Neural cell (in vitro differentiated cells): ENCODE measurements around the gene ZNF532. TPM values are rescaled to one million over a fixed set of nuclear protein-coding genes. Genes with fewer than 3 reads are reported as not detected.

Experiments used
- H2AFZ ChIP-seq: fragments of 200-600, 300-800 bp; sonication (generic), shearing (Covaris generic); 2 replicates; pipeline ENCODE4 v1.6.0; 2014; ENCODE audit warnings: low read depth, mild to moderate bottlenecking, antibody characterized with exemption, low read length, moderate library complexity
- H3F3A ChIP-seq: fragments of 200-600 bp; shearing (Covaris generic); 2 replicates; pipeline ENCODE4 v1.6.1; 2016; ENCODE audit warnings: mild to moderate bottlenecking, moderate library complexity, mixed read lengths, antibody characterized with exemption, low read length; ENCODE audit not compliant: insufficient read depth, poor library complexity, severe bottlenecking
- H3K27ac ChIP-seq: fragments of 200-600, 300-800 bp; sonication (generic), shearing (Covaris generic); 2 replicates; pipeline ENCODE4 v1.5.1; 2014; ENCODE audit warnings: mild to moderate bottlenecking, low read length, moderate library complexity
- H3K27me3 ChIP-seq: fragments of 300-800, 200-600 bp; sonication (generic), shearing (Covaris generic); 2 replicates; pipeline ENCODE4 v1.6.0; 2014; ENCODE audit warnings: mild to moderate bottlenecking, low read depth, low read length, moderate library complexity; ENCODE audit not compliant: insufficient read depth
- H3K36me3 ChIP-seq: fragments of 300-800, 200-600 bp; sonication (generic), shearing (Covaris generic); 2 replicates; pipeline ENCODE4 v1.5.1; 2014; ENCODE audit warnings: mild to moderate bottlenecking, antibody characterized with exemption, low read length, moderate library complexity; ENCODE audit not compliant: insufficient read depth
- H3K4me2 ChIP-seq: fragments of 300-800, 200-600 bp; sonication (generic), shearing (Covaris generic); 2 replicates; pipeline ENCODE4 v1.6.0; 2014; ENCODE audit warnings: mild to moderate bottlenecking, low read length
- H3K4me3 ChIP-seq: fragments of 300-800, 200-600 bp; sonication (generic), shearing (Covaris generic); 2 replicates; pipeline ENCODE4 v1.5.1; 2014; ENCODE audit warnings: mild to moderate bottlenecking, low read length, moderate library complexity
- H3K79me2 ChIP-seq: fragments of 200-600 bp; shearing (Covaris generic); replicated peaks from 2 replicates; pipeline ENCODE4 v1.6.0; 2014; ENCODE audit warnings: mild to moderate bottlenecking, low read length, moderate library complexity; ENCODE audit not compliant: insufficient read depth
- H3K9ac ChIP-seq: fragments of 300-800, 200-600 bp; sonication (generic), shearing (Covaris generic); 2 replicates; pipeline ENCODE4 v1.6.1; 2016; ENCODE audit warnings: mild to moderate bottlenecking, low read length, mixed read lengths
- H3K9me2 ChIP-seq: fragments of 200-600 bp; shearing (Covaris generic); 2 replicates; pipeline ENCODE4 v1.6.1; 2016; ENCODE audit warnings: mild to moderate bottlenecking, low read length, mixed read lengths; ENCODE audit not compliant: insufficient read depth
- H3K9me3 ChIP-seq: fragments of 200-600, 300-800 bp; sonication (generic), shearing (Covaris generic); 2 replicates; pipeline ENCODE4 v1.6.1; 2016; ENCODE audit warnings: mild to moderate bottlenecking, mixed run types, low read length, moderate library complexity, mixed read lengths
- H4K20me1 ChIP-seq: fragments of 200-600 bp; shearing (Covaris generic); 2 replicates; pipeline ENCODE4 v1.6.1; 2016; ENCODE audit warnings: mild to moderate bottlenecking, mixed run types; ENCODE audit not compliant: insufficient read depth
- EP300 ChIP-seq: fragments of 450-650 bp; conservative IDR thresholded peaks from 2 replicates; pipeline ENCODE4 v1.6.1; 2014; ENCODE audit warnings: antibody characterized with exemption, mild to moderate bottlenecking, moderate library complexity; ENCODE audit not compliant: poor library complexity, severe bottlenecking
- EZH2 ChIP-seq: fragments of 200-600, 300-800 bp; shearing (Covaris generic), sonication (generic); IDR thresholded peaks from 2 replicates; pipeline ENCODE4 v1.6.1; 2014; ENCODE audit warnings: antibody characterized with exemption, low read length, borderline replicate concordance, mild to moderate bottlenecking; ENCODE audit not compliant: insufficient read depth, poor library complexity, severe bottlenecking
- MXI1 ChIP-seq: fragments of 450-650 bp; conservative IDR thresholded peaks from 2 replicates; pipeline ENCODE4 v1.6.1; 2014; ENCODE audit warnings: antibody characterized with exemption, mild to moderate bottlenecking; ENCODE audit not compliant: poor library complexity, severe bottlenecking
- POLR2AphosphoS5 ChIP-seq: IDR thresholded peaks from 2 replicates; pipeline ENCODE4 v1.6.1; 2012
- RAD21 ChIP-seq: fragments of 450-650 bp; conservative IDR thresholded peaks from 2 replicates; pipeline ENCODE4 v1.6.1; 2014; ENCODE audit warnings: antibody characterized with exemption, mild to moderate bottlenecking, moderate library complexity
- SMC3 ChIP-seq: fragments of 450-650 bp; conservative IDR thresholded peaks from 2 replicates; pipeline ENCODE4 v1.6.1; 2014; ENCODE audit warnings: antibody characterized with exemption, mild to moderate bottlenecking, moderate library complexity; ENCODE audit not compliant: poor library complexity
- TAF1 ChIP-seq: IDR thresholded peaks from 2 replicates; pipeline ENCODE4 v1.6.1; 2012; ENCODE audit warnings: low read depth
- polyA plus RNA-seq: library from polyadenylated mRNA; depleted of rRNA; stranded (reverse); fragments of >200 nt; gene quantifications from 2 replicates; pipeline ENCODE4 v1.2.3, GENCODE V29; 2014
- TF ChIP-seq, protein P1 (sequence below): fragments of 450-650 bp; IDR thresholded peaks from 2 replicates; pipeline ENCODE4 v1.5.1; 2014; ENCODE audit warnings: antibody characterized with exemption, mild to moderate bottlenecking, moderate library complexity; ENCODE audit not compliant: poor library complexity, severe bottlenecking
- TF ChIP-seq, protein P2 (sequence below): IDR thresholded peaks from 2 replicates; pipeline ENCODE4 v1.6.1; 2012; ENCODE audit warnings: borderline replicate concordance

The ZNF532 gene
- polyA plus RNA-seq, 1 donor from 2014 or later: 119 TPM

- TF ChIP-seq SMC3 (no peak), POLR2AphosphoS5 (no peak), MXI1 (no peak), TAF1 (no peak), EP300 (no peak), EZH2 (no peak), RAD21 (no peak)
- TF ChIP-seq, protein P1, sequence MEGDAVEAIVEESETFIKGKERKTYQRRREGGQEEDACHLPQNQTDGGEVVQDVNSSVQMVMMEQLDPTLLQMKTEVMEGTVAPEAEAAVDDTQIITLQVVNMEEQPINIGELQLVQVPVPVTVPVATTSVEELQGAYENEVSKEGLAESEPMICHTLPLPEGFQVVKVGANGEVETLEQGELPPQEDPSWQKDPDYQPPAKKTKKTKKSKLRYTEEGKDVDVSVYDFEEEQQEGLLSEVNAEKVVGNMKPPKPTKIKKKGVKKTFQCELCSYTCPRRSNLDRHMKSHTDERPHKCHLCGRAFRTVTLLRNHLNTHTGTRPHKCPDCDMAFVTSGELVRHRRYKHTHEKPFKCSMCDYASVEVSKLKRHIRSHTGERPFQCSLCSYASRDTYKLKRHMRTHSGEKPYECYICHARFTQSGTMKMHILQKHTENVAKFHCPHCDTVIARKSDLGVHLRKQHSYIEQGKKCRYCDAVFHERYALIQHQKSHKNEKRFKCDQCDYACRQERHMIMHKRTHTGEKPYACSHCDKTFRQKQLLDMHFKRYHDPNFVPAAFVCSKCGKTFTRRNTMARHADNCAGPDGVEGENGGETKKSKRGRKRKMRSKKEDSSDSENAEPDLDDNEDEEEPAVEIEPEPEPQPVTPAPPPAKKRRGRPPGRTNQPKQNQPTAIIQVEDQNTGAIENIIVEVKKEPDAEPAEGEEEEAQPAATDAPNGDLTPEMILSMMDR: no peak
- TF ChIP-seq, protein P2, sequence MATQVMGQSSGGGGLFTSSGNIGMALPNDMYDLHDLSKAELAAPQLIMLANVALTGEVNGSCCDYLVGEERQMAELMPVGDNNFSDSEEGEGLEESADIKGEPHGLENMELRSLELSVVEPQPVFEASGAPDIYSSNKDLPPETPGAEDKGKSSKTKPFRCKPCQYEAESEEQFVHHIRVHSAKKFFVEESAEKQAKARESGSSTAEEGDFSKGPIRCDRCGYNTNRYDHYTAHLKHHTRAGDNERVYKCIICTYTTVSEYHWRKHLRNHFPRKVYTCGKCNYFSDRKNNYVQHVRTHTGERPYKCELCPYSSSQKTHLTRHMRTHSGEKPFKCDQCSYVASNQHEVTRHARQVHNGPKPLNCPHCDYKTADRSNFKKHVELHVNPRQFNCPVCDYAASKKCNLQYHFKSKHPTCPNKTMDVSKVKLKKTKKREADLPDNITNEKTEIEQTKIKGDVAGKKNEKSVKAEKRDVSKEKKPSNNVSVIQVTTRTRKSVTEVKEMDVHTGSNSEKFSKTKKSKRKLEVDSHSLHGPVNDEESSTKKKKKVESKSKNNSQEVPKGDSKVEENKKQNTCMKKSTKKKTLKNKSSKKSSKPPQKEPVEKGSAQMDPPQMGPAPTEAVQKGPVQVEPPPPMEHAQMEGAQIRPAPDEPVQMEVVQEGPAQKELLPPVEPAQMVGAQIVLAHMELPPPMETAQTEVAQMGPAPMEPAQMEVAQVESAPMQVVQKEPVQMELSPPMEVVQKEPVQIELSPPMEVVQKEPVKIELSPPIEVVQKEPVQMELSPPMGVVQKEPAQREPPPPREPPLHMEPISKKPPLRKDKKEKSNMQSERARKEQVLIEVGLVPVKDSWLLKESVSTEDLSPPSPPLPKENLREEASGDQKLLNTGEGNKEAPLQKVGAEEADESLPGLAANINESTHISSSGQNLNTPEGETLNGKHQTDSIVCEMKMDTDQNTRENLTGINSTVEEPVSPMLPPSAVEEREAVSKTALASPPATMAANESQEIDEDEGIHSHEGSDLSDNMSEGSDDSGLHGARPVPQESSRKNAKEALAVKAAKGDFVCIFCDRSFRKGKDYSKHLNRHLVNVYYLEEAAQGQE: no peak
- Histone ChIP-seq H3K9me2 (no peaks in the 10 kb centered on the region), H2AFZ (no peak overlapping the region), H3K27ac (no peak overlapping the region), H3K4me2 (no peak overlapping the region), H3K4me3 (no peak overlapping the region), H3K79me2 (peaks cover 99% of the 10 kb centered on the region), H3K9ac (no peak overlapping the region), H3K9me3 (no peaks in the 10 kb centered on the region), H4K20me1 (peaks cover 24% of the 10 kb centered on the region), H3K36me3 (no peaks in the 10 kb centered on the region), H3K27me3 (no peaks in the 10 kb centered on the region), H3F3A (no peaks in the 10 kb centered on the region)
Observed at GRCh38 chr18:58896268-58896667, 31.6 kb downstream of the ZNF532 start.

DNA sequence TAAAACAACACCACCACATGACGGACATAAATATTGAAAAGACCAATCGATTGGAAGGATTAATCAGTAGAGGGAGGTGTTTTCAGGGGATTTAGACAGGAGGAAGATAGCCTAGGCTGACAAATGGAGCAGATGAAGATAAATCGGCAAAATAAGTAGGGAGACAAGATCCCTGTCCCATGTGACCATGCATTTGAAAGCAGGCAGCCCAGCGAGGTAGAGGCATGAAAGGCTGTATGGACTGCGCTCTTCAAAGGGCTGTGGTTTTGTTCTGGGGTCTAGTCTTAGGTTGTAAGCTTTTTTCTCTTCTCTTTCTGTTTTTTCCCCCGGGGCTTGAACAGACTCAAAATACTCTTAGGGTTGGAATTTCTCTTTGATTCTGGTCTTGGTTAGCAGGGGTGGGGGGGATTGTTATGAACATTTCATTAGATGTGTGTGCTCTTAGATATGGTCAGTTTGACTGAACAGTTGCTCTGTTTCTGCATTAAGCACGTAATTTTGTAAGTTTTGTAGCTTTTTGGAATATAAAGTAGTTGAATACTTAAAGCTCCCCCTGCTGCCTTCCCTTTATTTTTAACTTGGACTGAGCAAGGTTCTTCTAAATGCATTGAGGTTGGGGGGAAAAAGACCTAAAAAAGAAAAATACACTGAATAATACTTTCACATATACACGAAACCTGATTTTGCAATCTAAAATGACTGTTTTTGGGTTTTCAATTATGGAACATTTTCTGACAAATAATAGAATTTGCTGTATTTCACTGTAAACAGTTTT, 32.2 kb downstream of the ZNF532 start:
- Histone ChIP-seq H3K4me2 (no peak overlapping the region), H3K9me3 (no peaks in the 10 kb centered on the region), H3K79me2 (peaks cover 99% of the 10 kb centered on the region), H3K9ac (no peak overlapping the region), H3K27me3 (no peaks in the 10 kb centered on the region), H4K20me1 (peaks cover 27% of the 10 kb centered on the region), H3K27ac (no peak overlapping the region), H3K9me2 (no peaks in the 10 kb centered on the region), H2AFZ (no peak overlapping the region), H3F3A (no peaks in the 10 kb centered on the region), H3K36me3 (no peaks in the 10 kb centered on the region), H3K4me3 (no peak overlapping the region)
- no peak for TF ChIP-seq TAF1
- TF ChIP-seq EZH2: no peak
- no peak for TF ChIP-seq POLR2AphosphoS5
- TF ChIP-seq, protein P1: no peak
- TF ChIP-seq, protein P2: no peak
- no peak for TF ChIP-seq MXI1
- no peak for TF ChIP-seq SMC3
- no peak for TF ChIP-seq EP300
- TF ChIP-seq RAD21: no peak
